Testis (tissue), 2 donors: ENCODE data around the gene DDX52.

Source experiments
- CTCF ChIP-seq, 3 experiments: fragments of 450-650 bp in 2 of 3; fragments of 200-600 bp in 1 of 3; sonication (generic) in 1 of 3; IDR thresholded peaks; one replicate each; pipeline ENCODE4 v1.5.1; 2016 to 2019; ENCODE audit warnings: antibody characterized with exemption in 3 of 3, mild to moderate bottlenecking in 2 of 3, moderate library complexity in 1 of 3
- POLR2A ChIP-seq: fragments of 450-650 bp; IDR thresholded peaks from one replicate; pipeline ENCODE4 v1.6.1; 2017; ENCODE audit warnings: antibody characterized with exemption, mild to moderate bottlenecking, moderate library complexity

- no peak for TF ChIP-seq CTCF (IDR thresholded peaks at IDR 0.05)
- no peak for TF ChIP-seq POLR2A
These were observed at the start of gene DDX52 for GRCh38 chr17:37643118-37643766.
